Measurements from ENCODE around the gene TEDC1. TPM values are rescaled to one million over a fixed set of nuclear protein-coding genes. Genes with fewer than 3 reads are reported as not detected.

Gene TEDC1
- total RNA-seq, 3 donors from 2014 or later (not counting 1 experiment from before 2014, with no cell fraction given) = 70.0 to 233 (median 112) TPM

GRCh38 chr14:105508069-105508468, 17.0 kb downstream of the TEDC1 start:
- no peak overlapping the region for H3K4me3 ChIP-seq (ENCODE audit: low read length)
- H3K27ac ChIP-seq (ENCODE audit: low read length) = no peak overlapping the region
- peaks cover 3% of the 10 kb centered on the region for H3K27me3 ChIP-seq (ENCODE audit: control insufficient read depth, insufficient read depth, low read length)
- Mint-ChIP-seq H3K27me3 (ENCODE audit: low read depth in 2 of 2) (peaks cover 18 to 19% of the 10 kb centered on the region in 2 donors), H3K4me3 (no peak overlapping the region), H3K36me3 (no peaks in the 10 kb centered on the region), H3K4me1 (no peaks in the 10 kb centered on the region), H3K27ac (no peak overlapping the region), H3K9me3 (no peaks in the 10 kb centered on the region)
- DNase-seq (no peak), ATAC-seq (no peak)
- WGBS (ENCODE audit: insufficient coverage) = 84% methylated on average over 16 of the region's 16 CpGs
- H3K36me3 ChIP-seq (ENCODE audit: control insufficient read depth, insufficient read depth, low read length) = no peaks in the 10 kb centered on the region
- intact Hi-C loops (cut with micrococcal nuclease) = no loop called here
- no peaks in the 10 kb centered on the region for H3K9me3 ChIP-seq (ENCODE audit: control insufficient read depth, insufficient read depth, low read length)
- no peaks in the 10 kb centered on the region for H3K4me1 ChIP-seq (ENCODE audit: control insufficient read depth, insufficient read depth, low read length)
- TF ChIP-seq CTCF (IDR thresholded peaks at IDR 0.05) = no peak

GRCh38 chr14:105508601-105509000, 17.6 kb downstream of the TEDC1 start:
- WGBS (ENCODE audit: insufficient coverage) = 86% methylated on average over 12 of the region's 12 CpGs
- no peak for DNase-seq
- Mint-ChIP-seq H3K27me3 (ENCODE audit: low read depth in 2 of 2) (peaks cover 18 to 22% of the 10 kb centered on the region in 2 donors), H3K4me1 (no peaks in the 10 kb centered on the region), H3K4me3 (no peak overlapping the region), H3K9me3 (no peaks in the 10 kb centered on the region), H3K27ac (no peak overlapping the region), H3K36me3 (no peaks in the 10 kb centered on the region)
- intact Hi-C loops (cut with micrococcal nuclease) = no loop called here
- H3K36me3 ChIP-seq (ENCODE audit: control insufficient read depth, insufficient read depth, low read length) = no peaks in the 10 kb centered on the region
- peaks cover 3% of the 10 kb centered on the region for H3K27me3 ChIP-seq (ENCODE audit: control insufficient read depth, insufficient read depth, low read length)
- H3K4me1 ChIP-seq (ENCODE audit: control insufficient read depth, insufficient read depth, low read length) = no peaks in the 10 kb centered on the region
- no peak overlapping the region for H3K27ac ChIP-seq (ENCODE audit: low read length)
- TF ChIP-seq CTCF (IDR thresholded peaks at IDR 0.05) = no peak
- H3K9me3 ChIP-seq (ENCODE audit: control insufficient read depth, insufficient read depth, low read length) = no peaks in the 10 kb centered on the region
- H3K4me3 ChIP-seq (ENCODE audit: low read length) = no peak overlapping the region
- no peak for ATAC-seq

- Mint-ChIP-seq H3K27ac (no peak overlapping the region), H3K36me3 (no peaks in the 10 kb centered on the region), H3K9me3 (no peaks in the 10 kb centered on the region), H3K4me1 (no peaks in the 10 kb centered on the region), H3K27me3 (ENCODE audit: low read depth in 2 of 2) (peaks cover 23 to 33% of the 10 kb centered on the region in 2 donors), H3K4me3 (no peak overlapping the region)
- Histone ChIP-seq H3K9me3 (ENCODE audit: control insufficient read depth, insufficient read depth, low read length) (no peaks in the 10 kb centered on the region), H3K4me1 (ENCODE audit: control insufficient read depth, insufficient read depth, low read length) (no peaks in the 10 kb centered on the region), H3K4me3 (ENCODE audit: low read length) (no peak overlapping the region), H3K27ac (ENCODE audit: low read length) (no peak overlapping the region), H3K36me3 (ENCODE audit: control insufficient read depth, insufficient read depth, low read length) (no peaks in the 10 kb centered on the region), H3K27me3 (ENCODE audit: control insufficient read depth, insufficient read depth, low read length) (peaks cover 6% of the 10 kb centered on the region)
- WGBS (ENCODE audit: insufficient coverage) = 65% methylated on average over 5 of the region's 5 CpGs
- intact Hi-C loops (cut with micrococcal nuclease) = no loop called here
- ATAC-seq (no peak), DNase-seq (no peak)
- no peak for TF ChIP-seq CTCF (IDR thresholded peaks at IDR 0.05)
These were observed 26.1 kb downstream of the TEDC1 start for GRCh38 chr14:105517096-105517495.

GRCh38 chr14:105519946-105520698, 29.1 kb downstream of the TEDC1 start:
- Mint-ChIP-seq H3K4me1 (no peaks in the 10 kb centered on the region), H3K27me3 (ENCODE audit: low read depth in 2 of 2) (peaks cover 27 to 37% of the 10 kb centered on the region in 2 donors), H3K36me3 (no peaks in the 10 kb centered on the region), H3K4me3 (no peak overlapping the region), H3K9me3 (no peaks in the 10 kb centered on the region), H3K27ac (no peak overlapping the region)
- peak in 1 of 2 donors; percentile 1 for DNase-seq
- Histone ChIP-seq H3K27ac (ENCODE audit: low read length) (no peak overlapping the region), H3K27me3 (ENCODE audit: control insufficient read depth, insufficient read depth, low read length) (peaks cover 6% of the 10 kb centered on the region), H3K36me3 (ENCODE audit: control insufficient read depth, insufficient read depth, low read length) (no peaks in the 10 kb centered on the region), H3K4me3 (ENCODE audit: low read length) (no peak overlapping the region), H3K9me3 (ENCODE audit: control insufficient read depth, insufficient read depth, low read length) (no peaks in the 10 kb centered on the region), H3K4me1 (ENCODE audit: control insufficient read depth, insufficient read depth, low read length) (no peaks in the 10 kb centered on the region)
- no peak for ATAC-seq
- no peak for TF ChIP-seq CTCF (IDR thresholded peaks at IDR 0.05)
- intact Hi-C loops (cut with micrococcal nuclease) = no loop called here
- WGBS (ENCODE audit: insufficient coverage) = 72% methylated on average over 14 of the region's 14 CpGs

Measured in natural killer cell (primary cell).